A673 (cell line): Measurements from ENCODE around the gene NCOA7. TPM values are rescaled to one million over a fixed set of nuclear protein-coding genes. Genes with fewer than 3 reads are reported as not detected.

ENCODE experiments used
- BruUV-seq: library from RNA; stranded (reverse); fragments of 400-500 nt; replicated peaks from 2 replicates; lab custom pipeline; 2021; lab: Mats Ljungman, UMichigan
- CTCF ChIA-PET: fragments of 300-600 bp; sonication (Branson Sonifier 250); formaldehyde crosslinking; loops from one replicate; lab custom pipeline; 2022; ENCODE audit warnings: antibody characterized with exemption; lab: Charles Lee
- POLR2A ChIA-PET: fragments of 300-600 bp; sonication (Branson Sonifier 250); formaldehyde crosslinking; loops from one replicate; lab custom pipeline; 2022; ENCODE audit warnings: antibody characterized with exemption; ENCODE audit not compliant: low non-redundant PET; lab: Charles Lee
- DNase-seq: peaks from one replicate; pipeline ENCODE4 v3.0.0-alpha.2; 2015; ENCODE audit warnings: low spot score
- H3K27ac ChIP-seq: fragments of 200-600 bp; sonication (generic); 2 replicates; pipeline ENCODE4 v1.5.1; 2016; ENCODE audit warnings: mixed run types, low read depth, mild to moderate bottlenecking, mixed read lengths, antibody characterized with exemption, low read length; ENCODE audit not compliant: poor library complexity, severe bottlenecking
- H3K27me3 ChIP-seq: fragments of 200-600 bp; sonication (generic); replicated peaks from 2 replicates; pipeline ENCODE4 v1.6.1; 2017; ENCODE audit warnings: mixed run types, low read depth, mild to moderate bottlenecking, mixed read lengths, antibody characterized with exemption, low read length; ENCODE audit not compliant: insufficient read depth, poor library complexity
- H3K36me3 ChIP-seq: fragments of 200-600 bp; sonication (generic); 2 replicates; pipeline ENCODE4 v1.6.1; 2016; ENCODE audit warnings: mixed run types, mild to moderate bottlenecking, mixed read lengths, antibody characterized with exemption, low read length; ENCODE audit not compliant: insufficient read depth, poor library complexity, severe bottlenecking
- H3K4me1 ChIP-seq: fragments of 200-600 bp; sonication (generic); 2 replicates; pipeline ENCODE4 v1.6.1; 2017; ENCODE audit warnings: mixed run types, mild to moderate bottlenecking, mixed read lengths, antibody characterized with exemption, low read length; ENCODE audit not compliant: insufficient read depth, poor library complexity, severe bottlenecking
- H3K4me3 ChIP-seq: fragments of 200-600 bp; sonication (generic); 2 replicates; pipeline ENCODE4 v1.5.1; 2016; ENCODE audit warnings: low read depth, mixed run types, mild to moderate bottlenecking, mixed read lengths, low read length; ENCODE audit not compliant: poor library complexity, severe bottlenecking
- H3K9me3 ChIP-seq: fragments of 200-600 bp; sonication (generic); 2 replicates; pipeline ENCODE4 v1.6.1; 2016; ENCODE audit warnings: mixed run types, low read depth, mild to moderate bottlenecking, mixed read lengths, antibody characterized with exemption, low read length; ENCODE audit not compliant: poor library complexity, severe bottlenecking
- CTCF ChIP-seq: fragments of 300-800, 200-600 bp; sonication (generic); conservative IDR thresholded peaks from 2 replicates; pipeline ENCODE4 v1.5.1; 2017; ENCODE audit warnings: low read depth, mild to moderate bottlenecking, antibody characterized with exemption, low read length, moderate library complexity, mixed read lengths
- EZH2 ChIP-seq: fragments of 200-600 bp; sonication (generic); IDR thresholded peaks from 2 replicates; pipeline ENCODE4 v1.6.1; 2017; ENCODE audit warnings: borderline replicate concordance, low read depth, mild to moderate bottlenecking, mixed read lengths, antibody characterized with exemption, low read length; ENCODE audit not compliant: poor library complexity, severe bottlenecking
- intact Hi-C: fragments of 100-400 bp; cut with micrococcal nuclease; formaldehyde crosslinking; loops from one replicate; pipeline ENCODE4 v1.10.0; 2022; ENCODE audit not compliant: unreplicated experiment
- total RNA-seq: library from RNA; stranded (reverse); gene quantifications from 2 replicates; pipeline ENCODE4 v1.2.3, GENCODE V29; 2021

NCOA7 gene
- total RNA-seq, 1 experiment from 2014 or later = 33.5 TPM

- Histone ChIP-seq H3K36me3 (no peaks in the 10 kb centered on the region), H3K27me3 (no peaks in the 10 kb centered on the region), H3K9me3 (no peaks in the 10 kb centered on the region), H3K4me3 (no peak overlapping the region), H3K27ac (no peak overlapping the region), H3K4me1 (peaks cover 4% of the 10 kb centered on the region)
- BruUV-seq = no TSS peak
- TF ChIP-seq CTCF (no peak), EZH2 (no peak)
- POLR2A ChIA-PET = no interaction called here
- DNase-seq = no peak
- CTCF ChIA-PET = no interaction called here
- intact Hi-C loops = no loop called here
These were observed 136.0 kb downstream of the NCOA7 start for GRCh38 chr6:125926711-125927110.

DNA sequence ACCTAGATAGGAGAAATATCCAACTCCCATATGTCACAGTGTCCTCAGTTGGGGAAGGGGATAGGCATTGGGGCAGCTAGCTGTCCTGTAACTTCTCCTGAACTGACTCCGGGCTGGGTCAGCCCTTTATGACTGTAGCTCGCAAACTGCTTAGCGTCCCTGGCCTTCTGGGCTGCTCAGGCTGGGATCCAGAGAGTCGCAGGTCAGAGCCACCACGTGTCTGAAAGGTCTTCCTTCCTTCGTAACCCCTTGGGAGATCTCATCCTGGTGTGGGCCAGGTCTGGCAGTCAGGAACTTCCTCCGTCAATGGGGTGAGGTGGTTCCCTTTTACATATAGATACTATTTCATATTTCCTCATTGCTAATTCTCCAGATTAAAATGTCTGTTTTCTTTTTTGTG lies 137.0 kb downstream of the NCOA7 start:
- ChIA-PET CTCF (no interaction called here), POLR2A (no interaction called here)
- Histone ChIP-seq H3K4me3 (no peak overlapping the region), H3K4me1 (peaks cover 4% of the 10 kb centered on the region), H3K9me3 (no peaks in the 10 kb centered on the region), H3K27me3 (no peaks in the 10 kb centered on the region), H3K36me3 (no peaks in the 10 kb centered on the region), H3K27ac (no peak overlapping the region)
- no peak for DNase-seq
- TF ChIP-seq EZH2 (no peak), CTCF (no peak)
- BruUV-seq = no TSS peak
- intact Hi-C loops = no loop called here

- Histone ChIP-seq H3K4me1 (no peaks in the 10 kb centered on the region), H3K36me3 (no peaks in the 10 kb centered on the region), H3K4me3 (no peak overlapping the region), H3K27ac (no peak overlapping the region), H3K27me3 (no peaks in the 10 kb centered on the region), H3K9me3 (no peaks in the 10 kb centered on the region)
- ChIA-PET CTCF (no interaction called here), POLR2A (no interaction called here)
- TF ChIP-seq EZH2 = no peak
- no peak for TF ChIP-seq CTCF
- intact Hi-C loops = no loop called here
- DNase-seq = no peak
- no TSS peak for BruUV-seq
These were observed 140.1 kb downstream of the NCOA7 start for GRCh38 chr6:125930765-125931418.
